ENCODE measurements around the gene TLK2.
"Not testable (repeated sequence)": the region's sequence is repeated elsewhere in the genome, so short reads cannot be mapped to it uniquely, and the experiment has no call there.

TLK2 gene

DNA sequence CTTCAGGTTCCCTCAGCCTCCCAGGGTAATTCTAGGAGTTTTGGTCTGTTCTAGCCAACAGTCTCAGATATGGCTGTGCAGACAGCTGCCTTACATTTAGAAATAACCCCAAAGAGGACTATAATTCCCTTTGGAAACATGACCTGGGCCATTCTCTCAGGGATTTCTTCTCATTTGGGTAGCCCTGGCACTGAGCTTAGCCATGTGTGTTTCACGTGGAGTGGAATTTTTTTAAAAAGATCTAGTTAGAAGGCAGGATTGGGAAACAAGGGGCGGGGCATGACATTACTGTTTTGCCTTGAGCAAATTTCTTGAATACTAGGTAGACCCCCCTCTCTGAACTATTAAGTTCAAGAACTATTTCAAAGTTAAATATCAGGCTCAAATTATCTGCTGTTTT, 119.3 kb downstream of the TLK2 start:
- no peak for TF ChIP-seq CTCF (IDR thresholded peaks at IDR 0.05; ENCODE audit: insufficient read depth, low read length, poor library complexity, severe bottlenecking)
- peaks cover 8% of the 10 kb centered on the region for H3K36me3 ChIP-seq (ENCODE audit: control insufficient read depth, insufficient read depth, low read length)
- H3K4me3 ChIP-seq (replicated peaks; ENCODE audit: low read depth, low read length), result no peak overlapping the region
- DNase-seq (ENCODE audit: extremely low read depth, insufficient read length), result no peak
- no peaks in the 10 kb centered on the region for H3K27me3 ChIP-seq (replicated peaks; ENCODE audit: control insufficient read depth, insufficient read depth, low read length)

- Histone ChIP-seq H3K36me3 (ENCODE audit: control insufficient read depth, insufficient read depth, low read length) (peaks cover 6% of the 10 kb centered on the region), H3K4me3 (replicated peaks; ENCODE audit: low read depth, low read length) (no peak overlapping the region), H3K27me3 (replicated peaks; ENCODE audit: control insufficient read depth, insufficient read depth, low read length) (no peaks in the 10 kb centered on the region)
- TF ChIP-seq CTCF (IDR thresholded peaks at IDR 0.05; ENCODE audit: insufficient read depth, low read length, poor library complexity, severe bottlenecking), result no peak
- DNase-seq (ENCODE audit: extremely low read depth, insufficient read length), result no peak
These were observed 121.5 kb downstream of the TLK2 start for GRCh38 chr17:62599964-62600657.

DNA sequence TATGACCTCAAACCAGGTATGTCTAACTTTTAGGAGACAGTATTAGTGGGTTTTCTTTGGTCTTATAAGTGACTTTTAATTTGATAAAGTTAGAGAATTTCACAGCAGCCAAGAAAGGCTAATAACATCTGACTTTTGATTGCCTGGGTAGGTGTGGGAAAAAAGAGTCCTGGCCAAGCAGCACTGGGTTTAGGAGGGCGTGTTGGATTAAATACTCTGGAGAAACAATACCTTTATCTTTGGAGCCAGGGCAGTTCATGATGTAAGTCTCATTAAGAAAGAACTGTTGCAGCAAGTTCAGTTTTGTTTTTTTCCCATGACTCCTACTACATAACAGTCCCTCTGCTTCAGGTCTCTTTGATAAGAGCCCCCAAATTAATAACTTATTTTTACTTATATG, 122.2 kb downstream of the TLK2 start:
- Histone ChIP-seq H3K36me3 (ENCODE audit: control insufficient read depth, insufficient read depth, low read length) (peaks cover 8% of the 10 kb centered on the region), H3K4me3 (replicated peaks; ENCODE audit: low read depth, low read length) (no peak overlapping the region), H3K27me3 (replicated peaks; ENCODE audit: control insufficient read depth, insufficient read depth, low read length) (no peaks in the 10 kb centered on the region)
- DNase-seq (ENCODE audit: extremely low read depth, insufficient read length), result no peak
- no peak for TF ChIP-seq CTCF (IDR thresholded peaks at IDR 0.05; ENCODE audit: insufficient read depth, low read length, poor library complexity, severe bottlenecking)

GRCh38 chr17:62601471-62601870, 122.8 kb downstream of the TLK2 start:
- Histone ChIP-seq H3K27me3 (replicated peaks; ENCODE audit: control insufficient read depth, insufficient read depth, low read length) (no peaks in the 10 kb centered on the region), H3K36me3 (ENCODE audit: control insufficient read depth, insufficient read depth, low read length) (peaks cover 8% of the 10 kb centered on the region), H3K4me3 (replicated peaks; ENCODE audit: low read depth, low read length) (no peak overlapping the region)
- TF ChIP-seq CTCF (IDR thresholded peaks at IDR 0.05; ENCODE audit: insufficient read depth, low read length, poor library complexity, severe bottlenecking), result no peak
- no peak for DNase-seq (ENCODE audit: extremely low read depth, insufficient read length)

DNA sequence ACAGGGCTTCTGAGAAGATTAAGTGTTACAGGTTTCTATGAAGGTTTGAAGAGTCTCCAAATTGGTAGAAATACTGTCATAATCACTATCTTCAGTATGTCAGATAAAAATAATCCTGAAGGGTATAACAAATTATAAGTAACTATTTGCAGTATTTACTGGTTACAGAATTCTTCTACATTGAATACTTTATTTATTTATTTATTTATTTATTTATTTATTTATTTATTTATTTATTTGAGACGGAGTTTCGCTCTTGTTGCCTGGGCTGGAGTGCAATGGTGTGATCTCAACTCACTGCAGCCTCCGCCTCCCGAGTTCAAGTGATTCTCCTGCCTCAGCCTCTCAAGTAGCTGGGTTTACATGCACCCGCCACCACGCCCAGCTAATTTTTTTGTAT, 125.2 kb downstream of the TLK2 start:
- H3K4me3 ChIP-seq (replicated peaks; ENCODE audit: low read depth, low read length); H3K36me3 ChIP-seq (ENCODE audit: control insufficient read depth, insufficient read depth, low read length); DNase-seq (ENCODE audit: extremely low read depth, insufficient read length); H3K27me3 ChIP-seq (replicated peaks; ENCODE audit: control insufficient read depth, insufficient read depth, low read length): not testable (repeated sequence)

DNA sequence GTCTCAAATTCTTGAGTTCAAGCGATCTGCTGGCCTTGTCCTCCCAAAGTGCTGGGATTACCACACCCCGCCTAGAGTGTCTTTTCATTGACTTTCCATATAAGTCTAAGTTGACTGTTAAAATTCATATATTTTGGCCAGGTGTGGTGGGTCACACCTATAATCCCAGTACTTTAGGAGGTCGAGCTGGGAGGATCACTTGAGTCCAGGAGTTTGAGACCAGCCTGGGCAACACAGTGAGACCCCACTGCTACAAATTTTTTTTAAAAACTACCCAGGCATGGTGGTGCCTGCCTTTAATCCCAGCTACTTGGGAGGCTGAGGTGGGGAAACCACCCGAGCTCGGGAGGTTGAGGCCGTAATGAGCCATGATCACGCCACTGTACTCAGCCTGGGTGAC, 127.0 kb downstream of the TLK2 start:
- Histone ChIP-seq H3K27me3 (replicated peaks; ENCODE audit: control insufficient read depth, insufficient read depth, low read length) (no peaks in the 10 kb centered on the region), H3K4me3 (replicated peaks; ENCODE audit: low read depth, low read length) (no peak overlapping the region), H3K36me3 (ENCODE audit: control insufficient read depth, insufficient read depth, low read length) (peaks cover 9% of the 10 kb centered on the region)
- no peak for DNase-seq (ENCODE audit: extremely low read depth, insufficient read length)
- no peak for TF ChIP-seq CTCF (IDR thresholded peaks at IDR 0.05; ENCODE audit: insufficient read depth, low read length, poor library complexity, severe bottlenecking)
